HG03095 (cell line): ENCODE data around the gene ATP9B.
"Not testable (repeated sequence)": the region's sequence is repeated elsewhere in the genome, so short reads cannot be mapped to it uniquely, and the experiment has no call there.

Experiments
- ATAC-seq: cut with Tn5 transposase; IDR thresholded peaks from one replicate; pipeline ENCODE4 v1.9.1; 2021; ENCODE audit warnings: moderate library complexity; ENCODE audit not compliant: unreplicated experiment

The ATP9B gene

GRCh38 chr18:79376661-79377060, 307.5 kb downstream of the ATP9B start:
- ATAC-seq: not testable (repeated sequence)

GRCh38 chr18:79377187-79377891, 308.1 kb downstream of the ATP9B start:
- ATAC-seq: no peak

GRCh38 chr18:79378536-79379250, 309.5 kb downstream of the ATP9B start:
- peak; percentile 53 for ATAC-seq

GRCh38 chr18:79379251-79379905, 310.2 kb downstream of the ATP9B start:
- no peak for ATAC-seq

GRCh38 chr18:79379931-79380815, 311.0 kb downstream of the ATP9B start:
- no peak for ATAC-seq

- peak; percentile 49 for ATAC-seq
Measured at GRCh38 chr18:79380816-79381806, 311.9 kb downstream of the ATP9B start.

GRCh38 chr18:79381811-79382311, 312.7 kb downstream of the ATP9B start:
- no peak for ATAC-seq

GRCh38 chr18:79382681-79383387, 313.6 kb downstream of the ATP9B start:
- no peak for ATAC-seq

- no peak for ATAC-seq
Measured at GRCh38 chr18:79383388-79384056, 314.3 kb downstream of the ATP9B start.

- no peak for ATAC-seq
Measured at GRCh38 chr18:79384151-79384807, 315.1 kb downstream of the ATP9B start.

GRCh38 chr18:79384834-79385233, 315.6 kb downstream of the ATP9B start:
- ATAC-seq: no peak

GRCh38 chr18:79385326-79385707, 316.1 kb downstream of the ATP9B start:
- no peak for ATAC-seq

GRCh38 chr18:79385708-79386341, 316.6 kb downstream of the ATP9B start:
- ATAC-seq: no peak

- ATAC-seq: no peak
Measured at GRCh38 chr18:79386547-79386946, 317.4 kb downstream of the ATP9B start.

GRCh38 chr18:79387214-79387613, 318.0 kb downstream of the ATP9B start:
- ATAC-seq: no peak

- ATAC-seq: no peak
Measured at GRCh38 chr18:79387615-79388014, 318.4 kb downstream of the ATP9B start.

- ATAC-seq: no peak
Measured at GRCh38 chr18:79388043-79388442, 318.8 kb downstream of the ATP9B start.
